ENCODE measurements around the gene CCDC61.

The CCDC61 gene

GRCh38 chr19:46020819-46021125 lies 25.5 kb downstream of the CCDC61 start:
- H3K27me3 ChIP-seq (ENCODE audit: low read depth, low read length): no peaks in the 10 kb centered on the region
- no peak overlapping the region for H3K4me2 ChIP-seq (ENCODE audit: low read length)
- no peak overlapping the region for H3K9ac ChIP-seq (ENCODE audit: low read length)
- TF ChIP-seq, protein P1, sequence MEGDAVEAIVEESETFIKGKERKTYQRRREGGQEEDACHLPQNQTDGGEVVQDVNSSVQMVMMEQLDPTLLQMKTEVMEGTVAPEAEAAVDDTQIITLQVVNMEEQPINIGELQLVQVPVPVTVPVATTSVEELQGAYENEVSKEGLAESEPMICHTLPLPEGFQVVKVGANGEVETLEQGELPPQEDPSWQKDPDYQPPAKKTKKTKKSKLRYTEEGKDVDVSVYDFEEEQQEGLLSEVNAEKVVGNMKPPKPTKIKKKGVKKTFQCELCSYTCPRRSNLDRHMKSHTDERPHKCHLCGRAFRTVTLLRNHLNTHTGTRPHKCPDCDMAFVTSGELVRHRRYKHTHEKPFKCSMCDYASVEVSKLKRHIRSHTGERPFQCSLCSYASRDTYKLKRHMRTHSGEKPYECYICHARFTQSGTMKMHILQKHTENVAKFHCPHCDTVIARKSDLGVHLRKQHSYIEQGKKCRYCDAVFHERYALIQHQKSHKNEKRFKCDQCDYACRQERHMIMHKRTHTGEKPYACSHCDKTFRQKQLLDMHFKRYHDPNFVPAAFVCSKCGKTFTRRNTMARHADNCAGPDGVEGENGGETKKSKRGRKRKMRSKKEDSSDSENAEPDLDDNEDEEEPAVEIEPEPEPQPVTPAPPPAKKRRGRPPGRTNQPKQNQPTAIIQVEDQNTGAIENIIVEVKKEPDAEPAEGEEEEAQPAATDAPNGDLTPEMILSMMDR (IDR thresholded peaks at IDR 0.05; ENCODE audit: low read depth, low read length): no peak
- TF ChIP-seq EZH2phosphoT487 (IDR thresholded peaks at IDR 0.05; ENCODE audit: low read depth): no peak
- no peaks in the 10 kb centered on the region for H3K9me3 ChIP-seq (ENCODE audit: insufficient read depth, low read length)
- H3K79me2 ChIP-seq (ENCODE audit: low read length): no peaks in the 10 kb centered on the region
- H2AFZ ChIP-seq (ENCODE audit: low read depth, low read length): no peak overlapping the region
- H3K4me3 ChIP-seq (ENCODE audit: low read length): no peak overlapping the region
- H4K20me1 ChIP-seq (ENCODE audit: insufficient read depth, low read length): no peaks in the 10 kb centered on the region
- peaks cover under 1% of the 10 kb centered on the region for H3K36me3 ChIP-seq (replicated peaks; ENCODE audit: low read depth, low read length)
- H3K4me1 ChIP-seq (ENCODE audit: low read length): peaks cover 4% of the 10 kb centered on the region
- H3K27ac ChIP-seq (ENCODE audit: low read length): no peak overlapping the region

- H3K9me3 ChIP-seq (ENCODE audit: insufficient read depth, low read length): no peaks in the 10 kb centered on the region
- H3K27ac ChIP-seq (ENCODE audit: low read length): no peak overlapping the region
- no peaks in the 10 kb centered on the region for H3K79me2 ChIP-seq (ENCODE audit: low read length)
- no peaks in the 10 kb centered on the region; the same call in 1 of the 2 replicates for H3K4me1 ChIP-seq (ENCODE audit: low read length)
- H3K36me3 ChIP-seq (replicated peaks; ENCODE audit: low read depth, low read length): no peaks in the 10 kb centered on the region
- H2AFZ ChIP-seq (ENCODE audit: low read depth, low read length): no peak overlapping the region
- no peak overlapping the region for H3K4me2 ChIP-seq (ENCODE audit: low read length)
- H3K4me3 ChIP-seq (ENCODE audit: low read length): no peak overlapping the region
- no peaks in the 10 kb centered on the region for H3K27me3 ChIP-seq (ENCODE audit: low read depth, low read length)
- no peaks in the 10 kb centered on the region for H4K20me1 ChIP-seq (ENCODE audit: insufficient read depth, low read length)
- no peak for TF ChIP-seq EZH2phosphoT487 (IDR thresholded peaks at IDR 0.05; ENCODE audit: low read depth)
- no peak overlapping the region for H3K9ac ChIP-seq (ENCODE audit: low read length)
Observed at GRCh38 chr19:46021531-46022041, 26.3 kb downstream of the CCDC61 start.

- Histone ChIP-seq H3K79me2 (ENCODE audit: low read length) (no peaks in the 10 kb centered on the region), H2AFZ (ENCODE audit: low read depth, low read length) (no peak overlapping the region), H3K4me2 (ENCODE audit: low read length) (no peak overlapping the region), H3K27me3 (ENCODE audit: low read depth, low read length) (no peaks in the 10 kb centered on the region), H3K4me1 (ENCODE audit: low read length) (no peaks in the 10 kb centered on the region), H3K27ac (ENCODE audit: low read length) (no peak overlapping the region), H4K20me1 (ENCODE audit: insufficient read depth, low read length) (no peaks in the 10 kb centered on the region), H3K9me3 (ENCODE audit: insufficient read depth, low read length) (no peaks in the 10 kb centered on the region), H3K4me3 (ENCODE audit: low read length) (no peak overlapping the region), H3K36me3 (replicated peaks; ENCODE audit: low read depth, low read length) (no peaks in the 10 kb centered on the region), H3K9ac (ENCODE audit: low read length) (no peak overlapping the region)
- TF ChIP-seq EZH2phosphoT487 (IDR thresholded peaks at IDR 0.05; ENCODE audit: low read depth): no peak
- TF ChIP-seq, protein P1 (IDR thresholded peaks at IDR 0.05; ENCODE audit: low read depth, low read length): no peak
Observed at GRCh38 chr19:46022061-46022430, 26.8 kb downstream of the CCDC61 start.

GRCh38 chr19:46022431-46023310 lies 27.4 kb downstream of the CCDC61 start, which contains the start of gene PGLYRP1:
PGLYRP1 (minus strand) TSS chr19:46023053; CDS start chr19:46023021, 32 bp downstream.
- Histone ChIP-seq H3K4me2 (ENCODE audit: low read length) (no peak within 1 kb of the TSS), H3K9ac (ENCODE audit: low read length) (no peak within 1 kb of the TSS), H3K4me3 (ENCODE audit: low read length) (no peak within 1 kb of the TSS), H3K36me3 (replicated peaks; ENCODE audit: low read depth, low read length) (no peaks in the 10 kb centered on the region), H2AFZ (ENCODE audit: low read depth, low read length) (no peak within 1 kb of the TSS), H3K27ac (ENCODE audit: low read length) (no peak within 1 kb of the TSS), H4K20me1 (ENCODE audit: insufficient read depth, low read length) (no peaks in the 10 kb centered on the region), H3K9me3 (ENCODE audit: insufficient read depth, low read length) (no peaks in the 10 kb centered on the region), H3K4me1 (ENCODE audit: low read length) (no peaks in the 10 kb centered on the region), H3K79me2 (ENCODE audit: low read length) (no peaks in the 10 kb centered on the region), H3K27me3 (ENCODE audit: low read depth, low read length) (no peaks in the 10 kb centered on the region)
- TF ChIP-seq EZH2phosphoT487 (IDR thresholded peaks at IDR 0.05; ENCODE audit: low read depth): no peak
- TF ChIP-seq, protein P1 (IDR thresholded peaks at IDR 0.05; ENCODE audit: low read depth, low read length): no peak

Data from OCI-LY3 (cell line).